HG02870 (cell line): ENCODE data around the gene MSX1.

Experiments used
- ATAC-seq: cut with Tn5 transposase; IDR thresholded peaks from one replicate; pipeline ENCODE4 v1.9.1; 2021; ENCODE audit warnings: mild to moderate bottlenecking, moderate library complexity; ENCODE audit not compliant: unreplicated experiment

The MSX1 gene

DNA sequence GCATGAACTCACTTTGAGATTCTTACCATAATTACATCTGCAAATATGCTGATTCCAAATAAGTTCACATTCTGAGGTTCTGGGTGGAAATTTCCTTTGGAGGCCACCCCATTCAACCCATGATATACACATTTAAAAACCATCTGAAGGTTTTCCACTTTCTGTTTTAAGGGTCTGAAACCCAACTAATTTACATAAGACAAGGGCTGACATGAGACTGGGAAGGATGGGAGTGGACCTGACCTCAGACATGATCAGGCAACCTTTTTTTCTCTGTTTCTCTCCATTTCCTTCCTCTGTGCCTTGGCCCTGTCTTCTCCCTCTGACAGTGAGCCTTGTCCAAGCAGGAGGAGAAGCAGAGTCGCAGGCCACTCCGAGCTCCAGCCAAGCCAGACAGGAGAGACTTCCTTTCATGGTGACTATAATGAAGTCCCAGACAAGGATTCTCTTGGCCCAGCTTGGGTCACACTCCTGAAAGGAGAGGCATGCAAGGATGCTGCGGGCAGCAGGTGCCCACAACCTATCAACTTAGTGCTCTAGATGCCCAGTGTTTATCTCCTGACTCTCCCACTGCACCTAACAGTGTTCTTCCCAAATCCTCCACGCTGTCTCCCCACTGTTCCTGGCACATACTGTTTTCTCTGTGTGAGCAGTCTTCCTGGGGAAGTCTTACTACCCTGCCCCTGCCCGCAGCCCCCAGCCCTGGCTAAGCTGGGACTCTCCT is 39.9 kb downstream of the MSX1 start:
- peak; percentile 65 for ATAC-seq

DNA sequence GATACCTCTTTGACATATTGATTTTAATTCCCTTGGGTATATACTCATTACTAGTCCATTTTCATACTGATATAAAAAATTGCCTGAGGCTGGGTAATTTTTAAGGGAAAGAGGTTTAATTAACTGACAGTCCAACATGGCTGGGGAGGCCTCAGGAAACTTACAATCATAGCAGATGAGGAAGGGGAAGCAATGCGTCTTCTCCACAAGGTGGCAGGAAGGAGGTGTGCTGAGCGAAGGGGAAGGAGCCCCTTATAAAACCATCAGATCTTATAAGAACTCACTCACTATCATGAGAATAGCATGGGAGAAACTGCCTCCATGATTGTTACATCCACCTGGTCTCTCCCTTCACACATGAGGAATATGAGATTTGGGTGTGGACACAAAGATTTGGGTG is 42.4 kb downstream of the MSX1 start:
- no peak for ATAC-seq

DNA sequence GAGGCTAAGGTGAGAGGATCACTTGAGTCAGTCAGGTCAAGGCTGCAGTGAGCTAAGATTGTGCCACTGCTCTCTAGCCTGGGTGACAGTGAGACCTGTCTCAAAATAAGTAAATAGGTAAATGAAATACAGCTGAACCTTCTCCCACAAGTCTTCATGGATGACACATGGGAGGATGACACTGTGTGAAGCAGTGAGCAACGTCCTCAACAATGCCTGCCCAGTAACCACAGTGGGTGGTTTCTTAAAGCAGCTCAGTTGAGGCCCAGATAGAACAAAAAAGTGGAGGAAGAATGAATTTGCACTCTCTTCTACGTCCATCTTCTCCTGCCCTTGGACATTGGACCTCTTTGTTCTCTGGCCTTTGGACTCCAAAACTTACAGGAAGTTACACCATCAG is 52.7 kb downstream of the MSX1 start:
- no peak for ATAC-seq

DNA sequence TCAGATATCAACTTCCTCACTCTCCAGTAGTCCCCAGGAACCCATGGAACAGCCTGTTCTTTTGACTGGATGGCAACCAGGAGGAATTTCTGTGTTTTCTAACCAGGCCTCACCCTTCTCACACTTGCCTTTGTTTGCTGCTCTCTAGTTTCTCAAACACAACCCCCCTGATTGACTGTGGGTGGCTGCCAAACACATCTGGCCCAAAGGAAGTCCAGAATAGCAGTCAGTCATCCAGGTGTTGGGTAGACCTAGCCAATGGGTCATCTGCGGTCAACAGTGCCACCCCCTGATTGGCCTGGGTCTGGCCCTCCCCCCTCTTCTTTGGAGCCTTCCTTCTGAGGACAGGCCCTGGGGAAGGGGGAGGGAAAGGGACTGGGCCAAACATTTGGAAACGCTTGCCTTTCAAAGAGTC is 53.7 kb downstream of the MSX1 start:
- no peak for ATAC-seq
